Cardiac fibroblast (primary cell): Measurements from ENCODE around the gene GP1BA.

ENCODE experiments used
- DNase-seq, 2 donors: peaks; one replicate each; pipeline versions ENCODE4 v3.0.0 to v3.0.0-alpha.2; 2010; ENCODE audit warnings: low read depth in 2 of 2
- H3K4me3 ChIP-seq, 2 donors: replicated peaks in 1 of 2; 1 replicate in 1 of 2; 2 replicates in 1 of 2; pipeline ENCODE4 v1.5.1; 2011; ENCODE audit warnings: low read depth in 2 of 2, low read length in 2 of 2, mild to moderate bottlenecking in 2 of 2, moderate library complexity in 1 of 2
- CTCF ChIP-seq: IDR thresholded peaks from one replicate; pipeline ENCODE4 v1.5.1; 2011; ENCODE audit warnings: low read depth, mild to moderate bottlenecking, low read length, inconsistent platforms

GP1BA gene

DNA sequence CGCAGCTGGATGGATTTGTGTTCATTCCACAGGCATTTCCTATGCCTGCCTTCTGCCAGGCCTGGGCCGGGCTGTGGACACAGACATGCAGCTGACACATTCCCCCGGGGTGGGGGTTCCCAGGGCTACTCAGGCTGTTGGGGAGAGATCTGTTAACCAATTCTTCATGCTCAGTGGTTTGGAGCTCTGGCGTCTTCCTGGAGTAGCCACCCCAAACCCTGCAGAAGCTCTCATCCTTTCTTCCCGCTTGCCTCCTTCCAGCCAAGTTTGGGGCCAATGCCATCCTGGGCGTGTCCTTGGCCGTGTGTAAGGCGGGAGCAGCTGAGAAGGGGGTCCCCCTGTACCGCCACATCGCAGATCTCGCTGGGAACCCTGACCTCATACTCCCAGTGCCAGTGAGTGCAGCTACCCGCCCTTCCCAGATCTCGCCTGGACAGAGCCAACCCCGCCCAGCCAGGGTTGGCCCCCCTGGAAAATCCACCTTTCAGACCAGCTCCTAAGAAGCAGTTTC is 21.4 kb downstream of the GP1BA start:
- peak; percentile 52 to 61 for DNase-seq
- no peak overlapping the region for H3K4me3 ChIP-seq
- no peak for TF ChIP-seq CTCF

- no peak for TF ChIP-seq CTCF
- no peak overlapping the region for H3K4me3 ChIP-seq
- no peak for DNase-seq
These were observed 23.0 kb downstream of the GP1BA start for GRCh38 chr17:4955091-4955490.

- no peak for DNase-seq
- H3K4me3 ChIP-seq: no peak overlapping the region
- TF ChIP-seq CTCF: peak; percentile 22
These were observed 24.5 kb downstream of the GP1BA start for GRCh38 chr17:4956493-4957061.

GRCh38 chr17:4958102-4958501 is 26.0 kb downstream of the GP1BA start:
- DNase-seq: no peak
- H3K4me3 ChIP-seq: no peak overlapping the region

GRCh38 chr17:4959261-4959965 is 27.3 kb downstream of the GP1BA start:
- DNase-seq: no peak
- TF ChIP-seq CTCF: no peak
- no peak overlapping the region for H3K4me3 ChIP-seq

More at GRCh38 chr17:4958102-4958501, 26.0 kb downstream of the GP1BA start:
- no peak for TF ChIP-seq CTCF

GRCh38 chr17:4960279-4960922 is 28.3 kb downstream of the GP1BA start:
- H3K4me3 ChIP-seq: no peak overlapping the region
- DNase-seq: no peak
- no peak for TF ChIP-seq CTCF
